PC-3 (cell line): ENCODE measurements around the gene NOC3L. TPM values are rescaled to one million over a fixed set of nuclear protein-coding genes. Genes with fewer than 3 reads are reported as not detected.

ENCODE experiments used
- ATAC-seq: fragments of 200-7000 bp; cut with Tn5 transposase; 2 replicates; pipeline ENCODE4 v1.9.1; 2020; ENCODE audit warnings: mild to moderate bottlenecking, moderate library complexity
- BruUV-seq: library from RNA; stranded (reverse); fragments of 400-500 nt; replicated peaks from 2 replicates; lab custom pipeline; 2021; lab: Mats Ljungman, UMichigan
- CTCF ChIA-PET: fragments of 300-600 bp; sonication (Branson Sonifier 250); formaldehyde crosslinking; loops from one replicate; lab custom pipeline; 2022; ENCODE audit warnings: antibody characterized with exemption; lab: Charles Lee
- POLR2A ChIA-PET: fragments of 300-600 bp; sonication (Branson Sonifier 250); formaldehyde crosslinking; loops from one replicate; lab custom pipeline; 2022; ENCODE audit warnings: antibody characterized with exemption; ENCODE audit not compliant: unreplicated experiment; lab: Charles Lee
- DNase-seq: peaks from one replicate; pipeline ENCODE4 v3.0.0-alpha.2; 2015
- H2AFZ ChIP-seq: fragments of 300-600 bp; sonication (generic); 2 replicates; pipeline ENCODE4 v1.6.0; 2016; ENCODE audit warnings: antibody characterized with exemption, low read length
- H3F3A ChIP-seq: fragments of 300-600 bp; sonication (generic); one replicate; pipeline ENCODE4 v1.6.0; 2017; ENCODE audit warnings: antibody characterized with exemption, low read length, control low read depth, mild to moderate bottlenecking; ENCODE audit not compliant: unreplicated experiment
- H3K27ac ChIP-seq: fragments of 300-600 bp; sonication (generic); 2 replicates; pipeline ENCODE4 v1.5.1; 2016; ENCODE audit warnings: mild to moderate bottlenecking, low read length
- H3K27me3 ChIP-seq: fragments of 300-600 bp; sonication (generic); 2 replicates; pipeline ENCODE4 v1.6.1; 2016; ENCODE audit warnings: low read length, mixed read lengths
- H3K36me3 ChIP-seq: fragments of 300-600 bp; sonication (generic); 2 replicates; pipeline ENCODE4 v1.6.1; 2016; ENCODE audit warnings: low read depth, mixed run types, low read length, mixed read lengths
- H3K4me1 ChIP-seq: fragments of 300-600 bp; sonication (generic); 2 replicates; pipeline ENCODE4 v1.5.1; 2016; ENCODE audit warnings: low read length; ENCODE audit not compliant: insufficient read depth
- H3K4me2 ChIP-seq: fragments of 300-600 bp; sonication (generic); 2 replicates; pipeline ENCODE4 v1.6.0; 2016; ENCODE audit warnings: low read length
- H3K4me3 ChIP-seq: fragments of 300-600 bp; sonication (generic); 2 replicates; pipeline ENCODE4 v1.5.1; 2016; ENCODE audit warnings: mild to moderate bottlenecking, low read length, mixed read lengths
- H3K79me2 ChIP-seq: fragments of 300-600 bp; sonication (generic); 2 replicates; pipeline ENCODE4 v1.6.1; 2017; ENCODE audit warnings: low read length, mixed read lengths
- H3K9ac ChIP-seq: fragments of 300-600 bp; sonication (generic); 2 replicates; pipeline ENCODE4 v1.6.0; 2016; ENCODE audit warnings: mild to moderate bottlenecking, low read length
- H3K9me2 ChIP-seq: fragments of 300-600 bp; sonication (generic); replicated peaks from 2 replicates; pipeline ENCODE4 v1.6.1; 2016; ENCODE audit warnings: mixed run types, low read length, mixed read lengths
- H3K9me3 ChIP-seq: fragments of 300-600 bp; sonication (generic); 2 replicates; pipeline ENCODE4 v1.6.1; 2016; ENCODE audit warnings: low read length, mixed read lengths
- H4K20me1 ChIP-seq: fragments of 300-600 bp; sonication (generic); 2 replicates; pipeline ENCODE4 v1.6.1; 2016; ENCODE audit warnings: low read length, mixed read lengths
- EZH2 ChIP-seq: fragments of 300-600 bp; sonication (generic); IDR thresholded peaks from one replicate; pipeline ENCODE4 v1.6.1; 2017; ENCODE audit warnings: antibody characterized with exemption, mild to moderate bottlenecking, low read length; ENCODE audit not compliant: unreplicated experiment
- EZH2phosphoT487 ChIP-seq: fragments of 300-600 bp; sonication (generic); IDR thresholded peaks from 2 replicates; pipeline ENCODE4 v1.6.1; 2018; ENCODE audit warnings: mild to moderate bottlenecking, antibody characterized with exemption, low read length, borderline replicate concordance
- intact Hi-C: fragments of 100-400 bp; cut with micrococcal nuclease; formaldehyde crosslinking; loops from 2 replicates; pipeline ENCODE4 v1.9.0; 2023
- total RNA-seq: library from RNA; depleted of rRNA; stranded (reverse); fragments of >200 nt; gene quantifications from 2 replicates; pipeline ENCODE4 v1.2.3, GENCODE V29; 2014
- TF ChIP-seq, protein P1 (sequence below): fragments of 300-600 bp; sonication (generic); conservative IDR thresholded peaks from 2 replicates; pipeline ENCODE4 v1.5.1; 2017; ENCODE audit warnings: antibody characterized with exemption, low read depth, mild to moderate bottlenecking, low read length

The NOC3L gene
- total RNA-seq, 1 experiment from 2014 or later: 19.4 TPM

DNA sequence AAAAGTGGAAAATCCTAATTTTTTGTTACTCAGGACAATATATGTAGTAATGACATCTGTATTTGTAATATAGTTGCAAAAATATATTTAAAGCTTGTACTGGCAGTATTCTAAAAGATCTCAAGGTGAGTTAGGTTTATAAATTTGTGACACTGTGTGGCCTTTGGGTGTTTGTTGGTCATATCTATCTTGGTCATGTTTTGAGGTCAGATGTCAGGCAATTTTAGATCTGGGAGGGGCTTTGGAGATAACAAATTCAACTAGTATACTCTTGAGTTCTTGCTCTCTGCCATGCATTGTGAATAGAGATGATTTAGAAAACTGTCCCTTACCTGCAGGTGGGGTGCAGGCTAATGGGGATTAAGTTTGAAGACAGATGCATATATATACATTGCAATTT is 42.7 kb upstream of the NOC3L start:
- intact Hi-C loops: no loop called here
- H3K27ac ChIP-seq: no peak overlapping the region
- CTCF ChIA-PET: no interaction called here
- POLR2A ChIA-PET: no interaction called here
- no peak for DNase-seq
- H3K9me2 ChIP-seq: no peaks in the 10 kb centered on the region
- TF ChIP-seq EZH2 (no peak), EZH2phosphoT487 (no peak)
- TF ChIP-seq, protein P1, sequence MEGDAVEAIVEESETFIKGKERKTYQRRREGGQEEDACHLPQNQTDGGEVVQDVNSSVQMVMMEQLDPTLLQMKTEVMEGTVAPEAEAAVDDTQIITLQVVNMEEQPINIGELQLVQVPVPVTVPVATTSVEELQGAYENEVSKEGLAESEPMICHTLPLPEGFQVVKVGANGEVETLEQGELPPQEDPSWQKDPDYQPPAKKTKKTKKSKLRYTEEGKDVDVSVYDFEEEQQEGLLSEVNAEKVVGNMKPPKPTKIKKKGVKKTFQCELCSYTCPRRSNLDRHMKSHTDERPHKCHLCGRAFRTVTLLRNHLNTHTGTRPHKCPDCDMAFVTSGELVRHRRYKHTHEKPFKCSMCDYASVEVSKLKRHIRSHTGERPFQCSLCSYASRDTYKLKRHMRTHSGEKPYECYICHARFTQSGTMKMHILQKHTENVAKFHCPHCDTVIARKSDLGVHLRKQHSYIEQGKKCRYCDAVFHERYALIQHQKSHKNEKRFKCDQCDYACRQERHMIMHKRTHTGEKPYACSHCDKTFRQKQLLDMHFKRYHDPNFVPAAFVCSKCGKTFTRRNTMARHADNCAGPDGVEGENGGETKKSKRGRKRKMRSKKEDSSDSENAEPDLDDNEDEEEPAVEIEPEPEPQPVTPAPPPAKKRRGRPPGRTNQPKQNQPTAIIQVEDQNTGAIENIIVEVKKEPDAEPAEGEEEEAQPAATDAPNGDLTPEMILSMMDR: no peak
- no peaks in the 10 kb centered on the region for H3K36me3 ChIP-seq
- BruUV-seq: no TSS peak
- no peaks in the 10 kb centered on the region for H4K20me1 ChIP-seq
- no peak for ATAC-seq
- H3K27me3 ChIP-seq: no peaks in the 10 kb centered on the region
- peaks cover 7% of the 10 kb centered on the region for H3K4me1 ChIP-seq
- peaks cover 72% of the 10 kb centered on the region for H3K79me2 ChIP-seq
- H3K4me2 ChIP-seq: peak overlapping the region; percentile 78
- H2AFZ ChIP-seq: no peak overlapping the region
- no peaks in the 10 kb centered on the region for H3K9me3 ChIP-seq
- H3K4me3 ChIP-seq: peak overlapping the region; percentile 85; the same call in 1 of the 2 replicates
- no peaks in the 10 kb centered on the region for H3F3A ChIP-seq
- no peak overlapping the region for H3K9ac ChIP-seq

DNA sequence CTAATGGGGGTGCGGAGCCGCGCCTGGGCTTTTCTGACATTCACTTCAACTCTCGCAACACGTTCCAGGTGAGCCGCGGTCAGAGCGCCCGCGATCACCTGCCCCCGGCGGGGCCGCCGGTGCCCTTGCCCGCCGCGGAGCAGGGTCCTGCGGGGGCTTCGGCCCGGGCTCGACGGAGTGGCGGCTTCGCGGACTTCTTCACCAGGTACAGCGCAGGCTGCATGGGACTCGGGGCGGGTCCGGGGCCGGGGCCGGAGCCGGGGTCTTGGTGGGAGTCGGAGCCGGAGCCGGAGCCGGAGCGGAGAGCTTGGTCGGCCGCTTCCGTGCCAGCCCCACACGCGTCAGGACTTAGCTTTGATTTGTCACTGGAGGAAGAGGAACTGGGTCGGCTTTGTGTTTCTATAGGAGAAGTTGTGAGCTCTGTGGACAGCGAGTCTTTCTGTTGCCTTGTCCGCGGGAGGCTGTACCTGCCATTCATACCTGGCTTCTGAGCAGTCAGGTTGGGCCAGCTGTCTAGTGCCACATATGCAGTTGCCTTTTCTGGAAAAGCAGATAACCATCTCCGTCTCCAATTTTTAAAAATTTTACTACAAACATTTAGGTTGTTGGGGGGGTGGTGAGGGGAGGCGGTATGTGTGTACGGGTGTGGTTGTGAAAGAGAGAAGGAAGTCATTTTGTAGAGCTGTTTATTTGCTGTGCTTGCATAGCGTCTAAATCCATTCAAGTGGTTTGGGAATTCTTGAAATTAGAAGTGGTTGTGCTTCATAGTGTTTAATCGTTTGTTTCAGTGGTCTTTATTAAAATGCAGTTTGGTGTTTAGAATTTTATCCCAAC is 40.9 kb upstream of the NOC3L start:
- CTCF ChIA-PET: interaction anchor here (0.5 to 0.9 kb wide), 3 partner anchors 40 to 45 kb away, joined by 3 to 5 read pairs (median 3); partner anchors contain the start of gene NOC3L
- H3K27me3 ChIP-seq: no peaks in the 10 kb centered on the region
- peak overlapping the region; percentile 68 for H3K9ac ChIP-seq
- intact Hi-C loops: loop anchor here (5.0 kb wide), 1 partner anchor 39 kb away; no protein-coding TSS in a partner anchor
- peaks cover 7% of the 10 kb centered on the region for H3K4me1 ChIP-seq
- H3K36me3 ChIP-seq: no peaks in the 10 kb centered on the region
- H3K9me3 ChIP-seq: no peaks in the 10 kb centered on the region
- H4K20me1 ChIP-seq: no peaks in the 10 kb centered on the region
- no peak for TF ChIP-seq EZH2phosphoT487
- no peak for TF ChIP-seq EZH2
- TF ChIP-seq, protein P1: no peak
- H3K79me2 ChIP-seq: peaks cover 56% of the 10 kb centered on the region
- ATAC-seq (peak; percentile 55), DNase-seq (peak; percentile 74)
- POLR2A ChIA-PET: interaction anchor here (0.5 kb wide), 1 partner anchor 98 kb away, joined by 3 read pairs; no protein-coding TSS in a partner anchor
- TSS peak; percentile 31 for BruUV-seq
- no peak overlapping the region for H3K27ac ChIP-seq
- H3F3A ChIP-seq: no peaks in the 10 kb centered on the region
- peak overlapping the region; percentile 99 for H2AFZ ChIP-seq
- H3K4me3 ChIP-seq: peak overlapping the region; percentile 85
- no peaks in the 10 kb centered on the region for H3K9me2 ChIP-seq
- H3K4me2 ChIP-seq: peak overlapping the region; percentile 78
